Thoracic aorta (tissue), 2 donors: Measurements from ENCODE around the gene SPINDOC. TPM values are rescaled to one million over a fixed set of nuclear protein-coding genes. Genes with fewer than 3 reads are reported as not detected.
"Not testable (repeated sequence)": the region's sequence is repeated elsewhere in the genome, so short reads cannot be mapped to it uniquely, and the experiment has no call there.

Source experiments
- ATAC-seq: fragments of 150-250 bp; one replicate; pipeline ENCODE4 v1.8.0; 2017; ENCODE audit warnings: low read depth; ENCODE audit not compliant: insufficient number of reproducible peaks, low FRiP score
- DNase-seq: peaks from one replicate; pipeline ENCODE4 v3.0.0-alpha.2; 2020; ENCODE audit warnings: low spot score
- H3K27ac ChIP-seq, 2 donors: fragments of 200-600 bp; sonication (generic); 1 replicate in 1 of 2; 2 replicates in 1 of 2; pipeline ENCODE4 v1.5.1; 2016; ENCODE audit warnings: mild to moderate bottlenecking in 2 of 2, moderate library complexity in 2 of 2
- H3K27me3 ChIP-seq: fragments of 200-600 bp; sonication (generic); replicated peaks from 2 replicates; pipeline ENCODE4 v1.6.0; 2016; ENCODE audit warnings: mild to moderate bottlenecking; ENCODE audit not compliant: insufficient read depth
- H3K36me3 ChIP-seq: fragments of 200-600 bp; sonication (generic); one replicate; pipeline ENCODE4 v1.5.1; 2016
- H3K4me1 ChIP-seq, 2 donors: fragments of 200-600 bp; sonication (generic); 1 replicate in 1 of 2; 2 replicates in 1 of 2; pipeline versions ENCODE4 v1.5.1 to v1.6.0; 2016; ENCODE audit warnings: low read depth in 2 of 2, mild to moderate bottlenecking in 1 of 2; ENCODE audit not compliant: control insufficient read depth in 1 of 2
- H3K4me3 ChIP-seq: fragments of 200-600 bp; sonication (generic); 2 replicates; pipeline ENCODE4 v1.5.1; 2016; ENCODE audit warnings: mild to moderate bottlenecking
- H3K9me3 ChIP-seq: fragments of 200-600 bp; sonication (generic); 2 replicates; pipeline ENCODE4 v1.5.1; 2016
- total RNA-seq, 2 donors: library from RNA; depleted of rRNA; stranded (reverse); fragments of >200 nt; gene quantifications; one replicate each; pipeline versions ENCODE4 v1.1.0 to v1.2.3, GENCODE V29; 2016
- TF ChIP-seq, protein P1 (sequence below): fragments of 200-600 bp; sonication (generic); IDR thresholded peaks from one replicate; pipeline ENCODE4 v1.5.1; 2019; ENCODE audit warnings: antibody characterized with exemption

Gene SPINDOC
- total RNA-seq, 2 donors from 2014 or later: 14.8 to 16.4 TPM

DNA sequence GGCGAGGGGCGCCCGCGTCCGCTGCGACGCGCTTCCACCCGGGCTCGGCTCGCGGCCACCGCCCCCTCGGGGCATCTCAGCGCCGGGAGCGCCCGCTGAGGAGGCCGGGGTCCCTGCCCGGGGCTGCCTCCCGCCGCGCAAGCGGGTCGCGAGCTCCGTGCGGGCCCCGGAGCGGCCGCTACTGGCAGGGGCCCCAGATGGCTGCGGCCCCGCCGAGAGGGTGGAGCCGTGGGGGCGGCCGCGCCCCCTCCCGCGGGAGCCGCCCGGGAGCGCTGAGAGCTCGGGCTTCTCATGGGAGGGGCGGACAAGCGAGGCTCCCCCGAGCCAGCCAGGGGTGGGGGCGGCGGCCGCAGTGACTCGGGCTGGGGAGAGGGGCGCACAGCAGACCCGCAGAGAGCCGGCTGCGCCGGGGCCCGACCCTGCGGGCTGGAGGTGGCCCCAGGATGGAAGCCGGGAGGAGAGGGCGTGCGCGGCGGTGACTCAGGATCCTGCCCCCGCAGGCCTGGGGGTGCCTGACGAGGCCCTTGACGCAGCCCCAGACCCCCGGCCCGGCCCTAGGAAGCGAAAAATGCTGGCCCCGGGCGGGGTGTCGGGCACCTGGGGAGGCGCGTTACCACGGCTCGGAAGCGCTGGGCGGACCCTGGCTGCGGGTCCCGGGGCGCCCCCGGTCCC, 44.1 kb upstream of the SPINDOC start:
- peak overlapping the region; percentile 24 to 58 for H3K27ac ChIP-seq
- H3K4me3 ChIP-seq: peak overlapping the region; percentile 91
- H3K27me3 ChIP-seq: no peaks in the 10 kb centered on the region
- no peaks in the 10 kb centered on the region for H3K9me3 ChIP-seq
- TF ChIP-seq, protein P1, sequence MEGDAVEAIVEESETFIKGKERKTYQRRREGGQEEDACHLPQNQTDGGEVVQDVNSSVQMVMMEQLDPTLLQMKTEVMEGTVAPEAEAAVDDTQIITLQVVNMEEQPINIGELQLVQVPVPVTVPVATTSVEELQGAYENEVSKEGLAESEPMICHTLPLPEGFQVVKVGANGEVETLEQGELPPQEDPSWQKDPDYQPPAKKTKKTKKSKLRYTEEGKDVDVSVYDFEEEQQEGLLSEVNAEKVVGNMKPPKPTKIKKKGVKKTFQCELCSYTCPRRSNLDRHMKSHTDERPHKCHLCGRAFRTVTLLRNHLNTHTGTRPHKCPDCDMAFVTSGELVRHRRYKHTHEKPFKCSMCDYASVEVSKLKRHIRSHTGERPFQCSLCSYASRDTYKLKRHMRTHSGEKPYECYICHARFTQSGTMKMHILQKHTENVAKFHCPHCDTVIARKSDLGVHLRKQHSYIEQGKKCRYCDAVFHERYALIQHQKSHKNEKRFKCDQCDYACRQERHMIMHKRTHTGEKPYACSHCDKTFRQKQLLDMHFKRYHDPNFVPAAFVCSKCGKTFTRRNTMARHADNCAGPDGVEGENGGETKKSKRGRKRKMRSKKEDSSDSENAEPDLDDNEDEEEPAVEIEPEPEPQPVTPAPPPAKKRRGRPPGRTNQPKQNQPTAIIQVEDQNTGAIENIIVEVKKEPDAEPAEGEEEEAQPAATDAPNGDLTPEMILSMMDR: no peak
- no peak for DNase-seq
- H3K36me3 ChIP-seq: no peaks in the 10 kb centered on the region
- peaks cover 10 to 24% of the 10 kb centered on the region in 2 donors for H3K4me1 ChIP-seq
- no peak for ATAC-seq

DNA sequence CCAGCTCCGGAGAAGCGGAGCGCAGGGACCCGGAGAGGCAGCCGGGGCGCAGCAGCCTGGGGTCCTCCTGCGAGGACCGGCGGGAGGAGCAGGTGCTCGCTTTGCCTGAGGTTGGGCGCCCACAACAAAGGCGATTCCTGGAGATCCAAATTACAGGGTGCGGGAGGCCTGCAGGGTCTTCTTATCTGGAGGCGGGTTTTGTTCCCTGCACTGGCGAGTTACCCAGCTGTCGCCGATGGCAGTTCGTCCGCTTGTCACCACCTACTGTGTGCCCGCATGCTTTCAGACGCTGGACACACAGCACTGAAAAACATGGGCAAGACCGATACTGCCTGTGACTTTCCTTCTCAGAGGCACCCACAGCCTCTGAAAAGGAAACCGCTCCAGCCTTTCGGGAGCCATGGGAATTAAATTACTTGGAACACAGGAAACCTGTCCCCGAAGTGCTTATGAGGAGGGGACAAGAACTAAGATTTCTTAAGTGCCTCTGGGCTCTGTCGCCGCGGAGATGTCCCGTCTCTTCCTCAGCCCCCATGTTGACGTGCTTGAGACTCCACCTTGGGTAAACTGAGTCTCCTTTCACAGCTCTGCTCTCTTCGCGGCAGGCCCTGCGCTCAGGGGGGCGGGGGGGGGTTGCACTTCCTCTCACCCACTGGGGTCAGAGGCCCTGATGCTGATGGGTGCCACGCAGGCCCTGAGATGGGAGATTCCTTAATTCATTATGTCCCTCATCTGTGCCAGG, 43.4 kb upstream of the SPINDOC start:
- TF ChIP-seq, protein P1: no peak
- Histone ChIP-seq H3K4me3 (peak overlapping the region; percentile 91), H3K27ac (peak overlapping the region; percentile 24 to 58), H3K36me3 (no peaks in the 10 kb centered on the region), H3K9me3 (no peaks in the 10 kb centered on the region), H3K27me3 (no peaks in the 10 kb centered on the region), H3K4me1 (peaks cover 10 to 24% of the 10 kb centered on the region in 2 donors)
- ATAC-seq (no peak), DNase-seq (no peak)

DNA sequence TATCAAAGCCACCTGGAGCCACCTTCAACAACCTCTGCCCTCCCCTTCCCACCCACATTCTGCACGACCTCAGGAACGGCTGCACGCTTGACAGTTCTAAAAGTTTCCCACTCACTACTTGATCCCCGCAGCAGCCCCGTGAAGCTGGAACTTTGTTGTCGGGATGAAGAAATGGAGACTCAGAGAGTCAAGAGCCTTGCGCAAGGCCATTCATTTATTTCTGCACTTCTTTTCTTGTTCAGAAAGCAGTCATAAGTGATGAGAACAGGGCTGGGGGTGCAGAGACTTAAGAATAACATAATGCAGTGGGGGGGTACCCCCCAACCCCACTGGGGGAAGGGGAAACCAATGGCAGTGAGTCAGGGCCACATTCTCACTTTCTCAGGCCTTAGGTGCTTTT, 42.5 kb upstream of the SPINDOC start:
- TF ChIP-seq, protein P1: no peak
- peaks cover 10 to 24% of the 10 kb centered on the region in 2 donors for H3K4me1 ChIP-seq
- DNase-seq (no peak), ATAC-seq (no peak)
- H3K27me3 ChIP-seq: no peaks in the 10 kb centered on the region
- H3K9me3 ChIP-seq: no peaks in the 10 kb centered on the region
- H3K27ac ChIP-seq: no peak overlapping the region
- H3K4me3 ChIP-seq: no peak overlapping the region
- H3K36me3 ChIP-seq: no peaks in the 10 kb centered on the region

DNA sequence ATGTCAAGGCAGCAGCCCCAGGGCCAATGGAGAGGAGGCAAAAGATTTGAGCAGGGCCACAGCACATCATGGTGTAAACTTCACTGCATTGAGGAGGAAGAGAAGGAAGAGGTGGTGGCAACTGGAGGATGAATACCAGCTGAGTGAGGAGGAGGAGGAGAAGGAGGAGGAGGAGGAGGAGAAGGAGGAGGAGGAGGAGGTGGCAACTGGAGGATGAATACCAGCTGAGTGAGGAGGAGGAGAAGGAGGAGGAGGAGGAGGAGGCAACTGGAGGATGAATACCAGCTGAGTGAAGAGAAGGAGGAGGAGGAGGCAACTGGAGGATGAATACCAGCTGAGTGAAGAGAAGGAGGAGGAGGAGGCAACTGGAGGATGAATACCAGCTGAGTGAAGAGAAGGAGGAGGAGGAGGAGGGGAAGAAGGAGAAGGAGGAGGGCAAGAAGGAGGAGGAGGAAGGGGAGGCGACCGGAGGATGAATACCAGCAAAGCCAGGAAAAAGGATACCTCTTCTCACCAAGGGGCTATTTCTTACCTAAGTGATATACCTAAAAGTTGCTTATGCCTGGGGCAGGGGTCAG, 41.4 kb upstream of the SPINDOC start:
- not testable (repeated sequence) for H3K27ac ChIP-seq, H3K4me3 ChIP-seq, H3K36me3 ChIP-seq, H3K27me3 ChIP-seq, DNase-seq, ATAC-seq, H3K9me3 ChIP-seq
- H3K4me1 ChIP-seq: peaks cover 8 to 13% of the 10 kb centered on the region in 2 donors

DNA sequence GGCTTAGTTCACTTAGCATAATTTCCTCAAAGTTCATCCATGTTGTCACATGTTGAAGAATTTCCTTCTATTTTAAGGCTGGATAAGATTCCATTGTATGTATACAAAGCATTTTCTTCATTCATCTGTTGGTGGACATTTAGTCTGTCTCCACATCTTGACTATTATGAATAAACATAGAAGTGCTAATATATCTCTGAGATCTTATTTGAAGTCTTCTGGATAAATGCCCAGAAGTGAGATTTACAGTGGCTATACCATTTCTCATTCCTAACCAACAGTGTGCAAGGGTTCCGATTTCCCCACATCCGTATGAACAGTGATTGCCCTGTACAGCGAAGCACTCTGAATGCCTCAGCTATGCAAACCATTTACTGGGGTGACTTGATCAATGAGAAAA, 38.1 kb upstream of the SPINDOC start:
- Histone ChIP-seq H3K27ac (no peak overlapping the region), H3K4me3 (no peak overlapping the region), H3K36me3 (no peaks in the 10 kb centered on the region), H3K9me3 (no peaks in the 10 kb centered on the region), H3K27me3 (no peaks in the 10 kb centered on the region), H3K4me1 (peaks cover 0 to 1% of the 10 kb centered on the region in 2 donors)
- ATAC-seq: no peak
- DNase-seq: no peak
- TF ChIP-seq, protein P1: no peak
